ENCODE measurements around the gene PCDH9.

Gene PCDH9

DNA sequence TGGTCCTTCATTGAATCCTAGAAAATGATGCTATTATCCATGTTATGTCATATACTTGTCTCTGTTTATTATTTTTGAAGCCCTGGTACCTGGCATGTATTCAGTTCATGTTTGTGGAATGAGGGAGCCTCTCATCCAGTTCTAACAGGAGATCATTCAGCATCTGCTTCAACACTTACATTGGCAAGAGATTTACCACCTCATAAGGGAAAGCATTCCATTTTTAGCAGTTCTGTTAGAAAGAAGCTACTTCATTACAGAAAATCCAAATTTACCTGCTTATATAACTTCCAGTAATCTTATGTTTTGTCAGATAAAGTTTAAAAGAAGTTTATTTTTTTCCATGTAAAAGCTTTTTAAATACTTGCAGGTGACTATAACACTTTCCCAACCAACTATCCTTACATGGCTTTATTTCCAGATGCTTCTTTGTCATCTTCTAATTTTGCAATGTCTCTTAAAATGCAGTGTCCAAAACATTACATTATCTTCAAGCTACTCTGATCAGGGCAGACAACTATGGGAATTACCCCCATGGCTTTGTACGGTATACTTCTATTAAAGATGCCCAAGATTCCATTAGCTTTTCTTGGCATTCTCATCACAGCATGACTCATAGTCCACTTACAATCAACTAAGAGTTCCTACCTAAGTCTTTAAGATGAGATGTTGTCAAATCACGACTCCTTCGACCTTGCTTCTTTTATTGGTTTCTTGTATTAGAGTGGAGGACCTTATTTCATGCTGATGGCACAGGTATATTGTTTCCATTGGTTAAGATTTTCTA, 262.1 kb downstream of the PCDH9 start:
- Histone ChIP-seq H3K4me1 (ENCODE audit: control insufficient read depth in 1 of 2, insufficient read depth in 1 of 2, low read depth in 1 of 2, low read length in 1 of 2) (no peaks in the 10 kb centered on the region), H3K36me3 (no peaks in the 10 kb centered on the region), H3K27ac (no peak overlapping the region), H3K27me3 (no peaks in the 10 kb centered on the region), H3K4me3 (ENCODE audit: low read depth in 1 of 2, low read length in 1 of 2) (no peak overlapping the region), H3K9me3 (no peaks in the 10 kb centered on the region)
- TF ChIP-seq, protein P1, sequence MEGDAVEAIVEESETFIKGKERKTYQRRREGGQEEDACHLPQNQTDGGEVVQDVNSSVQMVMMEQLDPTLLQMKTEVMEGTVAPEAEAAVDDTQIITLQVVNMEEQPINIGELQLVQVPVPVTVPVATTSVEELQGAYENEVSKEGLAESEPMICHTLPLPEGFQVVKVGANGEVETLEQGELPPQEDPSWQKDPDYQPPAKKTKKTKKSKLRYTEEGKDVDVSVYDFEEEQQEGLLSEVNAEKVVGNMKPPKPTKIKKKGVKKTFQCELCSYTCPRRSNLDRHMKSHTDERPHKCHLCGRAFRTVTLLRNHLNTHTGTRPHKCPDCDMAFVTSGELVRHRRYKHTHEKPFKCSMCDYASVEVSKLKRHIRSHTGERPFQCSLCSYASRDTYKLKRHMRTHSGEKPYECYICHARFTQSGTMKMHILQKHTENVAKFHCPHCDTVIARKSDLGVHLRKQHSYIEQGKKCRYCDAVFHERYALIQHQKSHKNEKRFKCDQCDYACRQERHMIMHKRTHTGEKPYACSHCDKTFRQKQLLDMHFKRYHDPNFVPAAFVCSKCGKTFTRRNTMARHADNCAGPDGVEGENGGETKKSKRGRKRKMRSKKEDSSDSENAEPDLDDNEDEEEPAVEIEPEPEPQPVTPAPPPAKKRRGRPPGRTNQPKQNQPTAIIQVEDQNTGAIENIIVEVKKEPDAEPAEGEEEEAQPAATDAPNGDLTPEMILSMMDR (IDR thresholded peaks at IDR 0.05): no peak

DNA sequence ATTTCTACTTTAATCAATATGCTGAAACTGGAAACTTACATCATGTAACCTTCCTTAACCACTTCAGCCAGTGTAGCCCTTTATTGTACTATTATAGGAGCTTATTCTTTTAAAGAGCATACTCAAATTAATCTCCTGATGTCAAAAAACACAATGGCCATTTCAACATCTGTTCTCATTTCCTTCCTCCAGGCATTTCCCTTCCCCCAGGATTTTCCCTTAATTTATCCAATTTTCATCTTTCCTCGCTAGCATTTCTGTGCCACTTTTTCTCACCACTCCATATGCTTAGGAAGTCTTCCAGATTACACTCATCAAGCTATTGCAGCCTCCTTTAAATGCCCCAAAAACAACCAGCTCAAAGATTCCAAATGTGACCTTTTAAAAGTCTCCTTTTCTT, 265.0 kb downstream of the PCDH9 start:
- Histone ChIP-seq H3K4me3 (ENCODE audit: low read depth in 1 of 2, low read length in 1 of 2) (no peak overlapping the region), H3K36me3 (no peaks in the 10 kb centered on the region), H3K27me3 (no peaks in the 10 kb centered on the region), H3K9me3 (no peaks in the 10 kb centered on the region), H3K27ac (no peak overlapping the region), H3K4me1 (ENCODE audit: control insufficient read depth in 1 of 2, insufficient read depth in 1 of 2, low read depth in 1 of 2, low read length in 1 of 2) (no peaks in the 10 kb centered on the region)
- TF ChIP-seq, protein P1 (IDR thresholded peaks at IDR 0.05): no peak

DNA sequence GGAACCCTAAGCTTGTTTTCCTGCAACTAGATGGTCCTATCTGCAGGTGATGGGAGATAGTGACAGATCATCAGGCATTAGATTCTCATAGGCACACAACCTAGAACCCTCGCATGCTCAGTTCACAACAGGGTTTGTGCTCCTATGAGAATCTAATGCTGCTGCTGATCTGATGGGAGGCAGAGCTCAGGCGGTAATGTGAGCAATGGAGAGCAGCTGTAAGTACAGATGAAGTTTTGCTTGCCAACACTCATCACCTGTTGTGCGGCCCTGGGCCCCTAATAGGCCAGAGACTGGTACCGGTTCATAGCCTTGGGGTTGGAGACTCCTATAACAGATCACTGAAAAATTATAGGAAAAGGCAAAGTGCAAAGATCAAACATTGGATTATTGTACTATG, 267.2 kb downstream of the PCDH9 start:
- Histone ChIP-seq H3K4me1 (ENCODE audit: control insufficient read depth in 1 of 2, insufficient read depth in 1 of 2, low read depth in 1 of 2, low read length in 1 of 2) (no peaks in the 10 kb centered on the region), H3K36me3 (no peaks in the 10 kb centered on the region), H3K4me3 (ENCODE audit: low read depth in 1 of 2, low read length in 1 of 2) (no peak overlapping the region), H3K9me3 (no peaks in the 10 kb centered on the region), H3K27me3 (no peaks in the 10 kb centered on the region), H3K27ac (no peak overlapping the region)
- TF ChIP-seq, protein P1 (IDR thresholded peaks at IDR 0.05): no peak

DNA sequence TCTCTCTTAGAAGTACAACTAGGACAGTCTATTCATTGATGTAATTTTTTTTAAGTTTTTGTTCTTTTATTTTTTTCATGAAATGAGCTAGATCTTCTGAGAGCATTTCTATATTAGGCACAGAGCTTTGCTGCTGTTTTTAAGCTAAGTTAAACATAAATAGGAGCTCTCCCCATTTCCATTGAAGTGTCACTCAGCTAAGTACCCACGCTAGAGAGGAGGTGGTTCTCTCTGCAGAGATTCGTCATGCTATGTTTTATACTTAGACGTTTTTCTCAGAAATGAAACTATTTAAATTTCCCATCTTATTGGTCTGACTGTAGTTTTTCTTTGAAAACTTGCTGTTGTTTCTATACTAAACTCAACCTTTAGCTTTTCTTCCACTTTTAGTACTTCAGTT, 271.5 kb downstream of the PCDH9 start:
- Histone ChIP-seq H3K4me3 (ENCODE audit: low read depth in 1 of 2, low read length in 1 of 2) (no peak overlapping the region), H3K4me1 (ENCODE audit: control insufficient read depth in 1 of 2, insufficient read depth in 1 of 2, low read depth in 1 of 2, low read length in 1 of 2) (no peaks in the 10 kb centered on the region), H3K27me3 (no peaks in the 10 kb centered on the region), H3K9me3 (no peaks in the 10 kb centered on the region), H3K36me3 (no peaks in the 10 kb centered on the region), H3K27ac (no peak overlapping the region)
- TF ChIP-seq, protein P1 (IDR thresholded peaks at IDR 0.05): no peak

DNA sequence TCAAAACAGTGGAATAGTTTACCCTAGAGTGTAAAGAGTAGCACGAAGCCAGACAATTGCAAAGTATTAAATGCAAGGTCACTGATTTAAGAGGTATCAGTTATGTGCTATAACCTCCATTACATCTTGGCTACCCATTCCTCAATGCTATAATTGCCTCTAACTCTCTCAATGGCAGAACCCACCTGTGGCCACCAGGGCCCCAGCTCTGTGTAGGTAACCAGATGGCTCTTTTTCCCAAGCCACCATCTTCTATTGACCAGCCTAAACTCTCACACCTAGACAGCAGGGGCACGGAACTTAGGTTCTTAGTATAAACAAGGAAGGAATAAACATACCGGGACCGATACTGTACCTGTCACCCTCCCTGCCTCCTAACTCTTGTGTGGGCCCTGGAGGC, 277.6 kb downstream of the PCDH9 start:
- no peaks in the 10 kb centered on the region for H3K4me1 ChIP-seq (ENCODE audit: control insufficient read depth in 1 of 2, insufficient read depth in 1 of 2, low read depth in 1 of 2, low read length in 1 of 2)

More for the DNA sequence above, 277.6 kb downstream of the PCDH9 start:
- no peaks in the 10 kb centered on the region for H3K36me3 ChIP-seq
- H3K27ac ChIP-seq: no peak overlapping the region
- no peak overlapping the region for H3K4me3 ChIP-seq (ENCODE audit: low read depth in 1 of 2, low read length in 1 of 2)
- no peaks in the 10 kb centered on the region for H3K9me3 ChIP-seq
- H3K27me3 ChIP-seq: no peaks in the 10 kb centered on the region
- TF ChIP-seq, protein P1 (IDR thresholded peaks at IDR 0.05): no peak
